Sciatic nerve (tissue), 2 donors: ENCODE results near the gene PPP1R8. TPM values are rescaled to one million over a fixed set of nuclear protein-coding genes. Genes with fewer than 3 reads are reported as not detected.
A peak's percentile ranks its signal among the peaks of the same experiment; 100 is the strongest.
"Not testable (repeated sequence)": the region's sequence is repeated elsewhere in the genome, so short reads cannot be mapped to it uniquely, and the experiment has no call there.

Experiments used
- ATAC-seq: fragments of 200-7000 bp; cut with Tn5 transposase; one replicate; pipeline ENCODE4 v1.9.1; 2020; ENCODE audit warnings: mild to moderate bottlenecking, moderate library complexity
- DNase-seq: peaks from one replicate; pipeline ENCODE4 v3.0.0-alpha.2; 2020; ENCODE audit warnings: low spot score
- intact Hi-C: fragments of 100-400 bp; cut with DNase I; formaldehyde crosslinking; loops from one replicate; pipeline ENCODE4 v1.14.2; 2022
- total RNA-seq: library from RNA; stranded (reverse); fragmentation: NEBNext Ultra II Directional; extraction: Animal tissue kit (Norgen Biotek cat#: 25700); gene quantifications from one replicate; pipeline ENCODE4 v1.2.1, GENCODE V29; 2021
- donor health status: DM: no; HTN: no; CAD: no.
- donor health status: DM: no; HTN: no; CAD: no.

Gene PPP1R8
- total RNA-seq, 1 donor from 2014 or later = 32.5 TPM

- DNase-seq, intact Hi-C loops, ATAC-seq: not testable (repeated sequence)
Observed at GRCh38 chr1:27829339-27829960, 1.1 kb upstream of the PPP1R8 start.

GRCh38 chr1:27831568-27832410 lies 1.2 kb downstream of the PPP1R8 start:
- ATAC-seq (no peak), DNase-seq (no peak)
- intact Hi-C loops = no loop called here

DNA sequence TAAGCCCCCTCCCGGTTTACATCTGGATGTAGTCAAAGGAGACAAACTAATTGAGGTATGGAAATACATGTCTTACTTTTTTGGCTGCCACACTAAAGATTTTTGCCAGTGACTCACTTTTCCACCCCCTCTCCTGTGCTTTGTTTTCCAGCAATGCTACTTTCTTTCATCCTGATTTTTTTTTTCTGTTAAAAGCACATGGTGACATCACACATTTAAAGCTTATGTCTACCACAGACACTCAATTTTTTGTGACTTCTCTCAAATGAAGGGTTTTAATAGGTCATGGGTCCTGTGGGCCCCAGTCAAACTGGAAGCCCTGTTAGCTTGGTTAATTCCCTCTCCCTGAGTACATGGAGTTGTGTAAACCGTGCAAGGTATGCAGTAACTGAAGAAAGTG lies 2.2 kb downstream of the PPP1R8 start:
- intact Hi-C loops = no loop called here
- ATAC-seq = no peak
- DNase-seq = no peak

- no peak for DNase-seq
- ATAC-seq = no peak
- intact Hi-C loops = no loop called here
Observed at GRCh38 chr1:27833470-27833869, 2.9 kb downstream of the PPP1R8 start.

DNA sequence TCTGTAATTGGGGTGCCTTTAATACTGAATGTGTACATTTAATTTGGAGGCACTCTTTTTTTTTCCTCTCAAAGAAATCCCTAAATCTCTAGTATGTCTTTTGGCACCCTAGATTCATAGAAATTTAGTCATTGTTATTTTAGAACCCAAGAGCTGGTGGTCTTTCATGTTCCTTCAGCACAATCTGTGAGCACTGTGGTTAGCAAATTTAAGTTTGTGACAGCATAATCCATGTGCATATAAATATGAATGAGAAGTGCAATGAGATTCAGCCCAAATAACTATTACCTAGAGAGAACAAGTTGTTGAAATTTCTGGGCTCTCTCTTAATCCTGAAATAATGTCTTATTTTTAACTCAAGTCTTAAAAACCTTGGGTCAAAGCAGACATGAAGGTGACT lies 4.5 kb downstream of the PPP1R8 start:
- no peak for DNase-seq
- ATAC-seq = no peak
- intact Hi-C loops = no loop called here

- intact Hi-C loops = no loop called here
- no peak for ATAC-seq
- no peak for DNase-seq
Observed at GRCh38 chr1:27835501-27835900, 4.9 kb downstream of the PPP1R8 start.

GRCh38 chr1:27849951-27850350 lies 19.4 kb downstream of the PPP1R8 start:
- DNase-seq = no peak
- intact Hi-C loops = no loop called here
- ATAC-seq = no peak

DNA sequence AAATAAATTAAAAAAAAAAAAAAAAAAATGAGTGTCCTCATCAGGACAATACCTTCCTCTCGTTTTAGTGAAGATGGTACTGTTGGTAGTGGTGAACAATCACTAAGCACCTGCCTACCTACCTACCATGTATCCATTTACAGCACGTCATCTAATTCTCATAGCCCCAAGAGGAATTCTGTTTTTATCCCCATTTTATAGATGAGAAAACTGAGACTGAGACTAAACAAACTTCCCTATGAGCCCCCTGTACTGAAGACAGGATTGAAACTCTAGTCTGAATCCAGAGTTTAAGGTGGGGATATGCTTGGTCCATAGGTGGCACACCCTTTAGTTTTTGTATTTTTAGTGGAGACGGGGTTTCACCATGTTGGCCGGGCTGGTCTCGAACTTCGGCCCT lies 24.5 kb downstream of the PPP1R8 start:
- ATAC-seq = no peak
- intact Hi-C loops = no loop called here
- DNase-seq = no peak

GRCh38 chr1:27856561-27857343 lies 26.2 kb downstream of the PPP1R8 start:
- intact Hi-C loops = no loop called here
- DNase-seq (peak; percentile 52), ATAC-seq (no peak)

DNA sequence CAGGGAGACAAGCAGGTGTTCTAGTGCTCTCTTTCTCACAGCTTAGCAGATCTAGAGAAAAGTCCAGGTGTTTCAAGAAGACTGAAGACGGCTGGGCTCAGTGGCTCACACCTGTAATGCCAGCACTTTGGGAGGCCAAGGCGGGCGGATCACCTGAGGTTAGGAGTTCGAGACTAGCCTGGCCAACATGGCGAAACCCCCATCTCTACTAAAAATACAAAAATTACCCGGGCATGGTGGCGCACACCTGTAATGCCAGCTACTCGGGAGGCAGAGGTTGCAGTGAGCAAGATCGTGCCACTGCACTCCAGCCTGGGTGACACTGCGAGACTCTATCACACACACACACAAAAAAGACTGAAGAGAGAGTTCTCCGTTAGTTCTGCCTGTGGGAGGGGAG lies 27.0 kb downstream of the PPP1R8 start:
- intact Hi-C loops, ATAC-seq: not testable (repeated sequence)
- peak; percentile 33 for DNase-seq

- ATAC-seq = peak; percentile 90
- intact Hi-C loops = no loop called here
- DNase-seq = peak; percentile 89
Observed at GRCh38 chr1:27858072-27858948, 27.7 kb downstream of the PPP1R8 start.

DNA sequence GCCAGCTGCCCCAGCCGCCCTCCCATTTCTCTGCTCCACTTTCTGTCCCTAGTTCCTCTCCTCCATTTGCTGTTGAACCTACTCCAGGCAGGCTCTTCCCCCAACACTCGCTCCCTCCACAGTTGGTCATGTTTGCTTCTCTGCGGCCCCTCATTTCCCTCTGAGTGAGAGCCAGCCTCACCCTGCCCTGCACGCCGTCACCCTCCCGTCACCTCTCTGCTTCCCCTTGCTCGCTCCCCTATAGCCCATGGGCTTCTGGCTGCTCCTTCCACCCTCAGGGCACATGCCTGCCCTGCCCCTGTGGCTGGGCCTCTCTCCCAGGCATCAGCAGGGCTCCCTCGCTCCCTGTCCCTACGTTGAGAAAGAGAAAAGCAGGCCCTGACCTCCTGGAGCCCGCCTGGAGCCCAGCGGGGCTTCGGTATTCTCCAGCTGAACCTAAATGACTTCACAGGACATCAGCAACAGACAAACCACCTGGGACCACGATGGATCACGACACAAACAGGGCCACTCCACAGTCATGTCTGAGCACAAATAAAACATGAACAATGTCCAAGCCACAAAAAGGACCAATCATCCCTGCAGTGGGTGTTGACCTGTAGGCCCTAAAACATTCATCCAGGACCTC lies 28.5 kb downstream of the PPP1R8 start:
- no peak for ATAC-seq
- intact Hi-C loops = no loop called here
- no peak for DNase-seq

DNA sequence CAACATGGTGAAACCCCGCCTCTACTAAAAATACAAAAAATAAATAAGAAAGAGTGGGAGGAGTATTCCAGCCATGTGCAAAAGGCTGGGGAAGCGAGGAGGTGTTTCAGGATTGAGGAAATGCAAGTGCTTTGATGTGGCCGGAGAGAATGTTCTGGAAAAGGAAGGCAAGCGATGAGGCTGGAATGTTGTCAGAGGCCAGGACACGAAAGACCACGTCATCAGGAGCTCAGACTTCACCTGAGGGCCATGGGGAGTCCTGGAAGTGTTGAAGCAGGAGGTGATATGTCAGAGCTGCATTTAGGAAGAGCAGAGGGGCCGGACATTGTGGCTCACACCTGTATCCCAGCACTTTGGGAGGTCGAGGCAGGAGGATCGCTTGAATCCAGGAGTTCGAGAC lies 30.9 kb downstream of the PPP1R8 start:
- DNase-seq (no peak), ATAC-seq (no peak)
- intact Hi-C loops = no loop called here

- DNase-seq (no peak), ATAC-seq (no peak)
- intact Hi-C loops = no loop called here
Observed at GRCh38 chr1:27862004-27862403, 31.4 kb downstream of the PPP1R8 start.

DNA sequence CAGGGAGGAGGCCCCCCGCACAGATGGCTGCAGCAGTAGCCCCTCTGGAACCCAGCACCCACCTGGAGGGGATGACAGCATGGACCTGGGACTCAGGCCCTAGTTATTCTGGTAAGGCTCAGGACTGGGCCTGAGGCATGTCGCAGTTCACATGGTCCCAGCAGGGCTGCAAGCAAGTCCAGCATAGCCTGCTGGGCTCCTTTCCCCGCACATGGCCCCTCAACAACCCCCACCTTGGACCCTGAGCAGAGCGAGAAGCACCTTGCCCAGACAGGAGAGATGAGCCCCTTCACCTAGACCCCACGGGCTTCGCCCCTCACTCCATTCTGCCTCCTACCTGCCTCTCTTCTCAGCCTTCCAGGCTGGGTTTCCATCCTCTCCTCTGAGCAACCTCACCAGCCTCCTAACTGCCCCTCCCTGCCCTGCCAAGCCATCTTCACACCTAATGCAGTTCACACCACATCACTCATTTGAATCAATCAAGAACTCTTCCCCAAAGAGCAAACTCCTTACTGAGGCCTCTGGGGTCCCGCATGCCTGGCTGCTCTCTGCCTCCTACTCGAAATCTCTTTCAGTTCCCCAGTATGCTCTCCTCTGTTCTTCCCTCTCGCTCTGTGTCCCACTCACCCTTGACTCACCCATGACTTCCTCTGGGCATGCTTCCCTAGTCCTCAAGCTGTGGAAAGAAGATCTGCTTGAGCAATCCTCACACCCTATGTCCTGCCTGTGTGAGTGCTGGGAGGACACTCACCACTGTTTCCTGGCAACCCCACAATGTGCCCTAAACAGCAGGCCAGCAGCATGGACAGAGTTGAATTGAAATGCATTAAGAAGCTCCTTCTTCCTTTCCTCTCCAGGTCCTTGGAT lies 32.3 kb downstream of the PPP1R8 start:
- peak; percentile 91 for ATAC-seq
- intact Hi-C loops = no loop called here
- DNase-seq = no peak

GRCh38 chr1:27863538-27863915 lies 32.9 kb downstream of the PPP1R8 start:
- no peak for DNase-seq
- ATAC-seq = peak; percentile 60
- intact Hi-C loops = no loop called here

DNA sequence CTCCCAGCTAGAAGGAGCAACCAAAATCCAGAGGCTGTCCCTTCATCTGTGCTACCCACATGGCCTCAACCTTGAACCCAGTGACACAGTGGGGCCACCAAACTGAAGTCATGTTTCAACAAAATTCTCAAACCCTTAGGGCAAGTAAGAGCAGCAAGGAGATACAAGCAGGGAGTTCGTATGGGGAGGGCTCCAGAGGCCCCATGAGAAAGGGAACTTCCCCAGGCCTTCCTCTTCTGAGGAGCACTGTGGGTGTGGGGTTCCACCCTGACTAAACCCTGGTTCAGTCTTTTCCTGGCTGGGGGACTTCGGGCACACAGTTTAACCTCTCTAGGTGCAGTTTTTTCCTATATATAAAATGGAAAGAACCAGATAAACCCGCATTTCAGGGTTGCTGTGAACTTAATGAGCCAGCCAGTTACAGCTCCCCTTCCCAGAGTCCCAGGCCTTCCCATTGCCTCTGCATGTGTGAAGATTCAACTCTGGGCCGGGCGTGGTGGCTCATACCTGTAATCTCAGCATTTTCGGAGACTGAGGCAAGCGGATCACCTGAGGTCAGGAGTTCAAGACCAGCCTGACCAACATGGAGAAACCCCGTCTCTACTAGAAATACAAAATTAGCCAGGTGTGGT lies 33.8 kb downstream of the PPP1R8 start:
- DNase-seq = no peak
- intact Hi-C loops = no loop called here
- peak; percentile 61 for ATAC-seq
